Upper lobe of left lung (tissue), 6 donors: ENCODE data around the gene ZNF428. TPM values are rescaled to one million over a fixed set of nuclear protein-coding genes. Genes with fewer than 3 reads are reported as not detected.
A peak's percentile ranks its signal among the peaks of the same experiment; 100 is the strongest.

Experiments used
- ATAC-seq, 2 donors: fragments of 200-7000 bp; cut with Tn5 transposase; one replicate each; pipeline ENCODE4 v1.9.1; 2022; ENCODE audit warnings: mild to moderate bottlenecking in 2 of 2, moderate library complexity in 2 of 2; ENCODE audit not compliant: low FRiP score in 2 of 2
- DNase-seq, 2 donors: peaks; one replicate each; pipeline ENCODE4 v3.0.0-alpha.2; 2019 to 2020
- H3K27ac ChIP-seq, 4 donors: fragments of 200-600 bp; sonication (generic); one replicate each; pipeline ENCODE4 v1.5.1; 2016 to 2019
- H3K27me3 ChIP-seq, 4 donors: fragments of 200-600 bp; sonication (generic); one replicate each; pipeline ENCODE4 v1.5.1; 2017 to 2019
- H3K36me3 ChIP-seq, 4 donors: fragments of 200-600 bp; sonication (generic); one replicate each; pipeline ENCODE4 v1.5.1; 2016 to 2019
- H3K4me1 ChIP-seq, 4 donors: fragments of 200-600 bp; sonication (generic); one replicate each; pipeline ENCODE4 v1.5.1; 2018 to 2019
- H3K4me3 ChIP-seq, 4 donors: fragments of 200-600 bp; sonication (generic); one replicate each; pipeline ENCODE4 v1.5.1; 2017 to 2019; ENCODE audit warnings: mild to moderate bottlenecking in 2 of 4, moderate library complexity in 1 of 4
- H3K9me3 ChIP-seq, 4 donors: fragments of 200-600 bp; sonication (generic); one replicate each; pipeline ENCODE4 v1.5.1; 2018 to 2019
- CTCF ChIP-seq, 6 experiments: fragments of 450-650 bp in 4 of 6; fragments of 200-600 bp in 2 of 6; sonication (generic) in 2 of 6; IDR thresholded peaks; one replicate each; pipeline ENCODE4 v1.5.1; 2016 to 2019; ENCODE audit warnings: antibody characterized with exemption in 6 of 6
- EP300 ChIP-seq, 4 donors: sonication (generic); formaldehyde crosslinking; IDR thresholded peaks; one replicate each; pipeline ENCODE4 v1.5.1; 2017; ENCODE audit warnings: antibody characterized with exemption in 4 of 4, control low read depth in 2 of 4
- POLR2A ChIP-seq, 4 donors: fragments of 450-650 bp; IDR thresholded peaks; one replicate each; pipeline ENCODE4 v1.5.1; 2016 to 2017; ENCODE audit warnings: antibody characterized with exemption in 4 of 4, mild to moderate bottlenecking in 2 of 4
- POLR2AphosphoS5 ChIP-seq, 2 donors: sonication (generic); formaldehyde crosslinking; IDR thresholded peaks; one replicate each; pipeline ENCODE4 v1.5.1; 2017; ENCODE audit warnings: antibody characterized with exemption in 2 of 2
- whole genome bisulfite sequencing, 2 donors: methylation state at CpG; one replicate each; pipeline ENCODE4 v1.1.5; 2017 to 2018; 5-methylcytosine and 5-hydroxymethylcytosine counted together
- total RNA-seq, 6 donors: library from RNA; depleted of rRNA in 4 of 6; stranded (reverse); fragments of >200 nt in 4 of 6; gene quantifications; one replicate each; pipeline versions ENCODE4 v1.1.0 to v1.2.1, GENCODE V29; 2016 to 2021
- donor health status: DM: no; HTN: no; CAD: no; lungs with moderate emphysema.
- donor health status: DM: no; HTN: yes; CAD: no; lungs with severe emphysema.

ZNF428 gene
- total RNA-seq, 6 donors from 2014 or later, result 10.5 to 37.0 (median 31.4) TPM

DNA sequence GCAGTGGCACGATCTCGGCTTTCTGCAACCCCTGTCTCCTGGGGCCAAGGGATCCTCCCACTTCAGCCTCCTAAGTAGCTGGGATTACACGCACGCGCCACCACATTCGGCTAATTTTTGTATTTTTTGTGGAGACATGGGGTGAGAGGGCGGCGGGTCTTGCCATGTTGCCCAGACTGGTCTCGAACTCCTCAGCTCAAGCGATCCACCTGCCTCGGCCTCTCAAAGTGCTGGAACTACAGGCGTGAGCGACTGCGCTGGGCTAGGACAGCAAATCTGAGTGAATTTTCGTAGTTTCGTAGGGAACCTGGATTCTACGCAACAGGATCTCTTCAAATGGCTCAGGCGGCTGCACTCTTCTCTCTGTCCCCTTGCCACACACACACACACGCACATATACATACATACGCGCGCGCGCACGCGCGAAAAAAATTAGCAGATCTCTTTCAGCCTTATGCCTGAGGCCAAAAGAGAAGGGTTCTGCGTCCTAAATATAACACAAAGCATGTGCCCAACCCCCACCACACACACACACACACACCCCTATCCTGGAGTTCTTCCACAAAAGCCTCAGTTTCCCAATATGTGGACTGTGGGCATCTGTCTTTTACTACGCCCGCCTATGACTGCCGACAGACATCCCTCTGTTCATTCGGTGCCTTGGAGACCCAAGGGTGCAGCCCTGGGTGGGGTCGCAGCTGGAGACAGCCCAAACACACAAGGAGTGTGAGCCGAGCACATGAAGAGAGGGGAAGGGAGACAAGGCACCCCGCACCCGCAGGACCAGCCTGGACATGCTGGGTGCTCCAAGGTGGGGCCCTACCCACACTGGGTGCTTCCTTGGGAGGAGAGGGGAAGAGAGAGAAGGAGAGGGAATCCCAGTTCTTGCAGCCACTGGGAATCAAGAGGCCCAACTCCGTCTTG is 43.2 kb downstream of the ZNF428 start:
- WGBS, 2 donors, result 74 to 80% methylated on average over 37 of the region's 37 CpGs
- Histone ChIP-seq H3K4me1 (peaks cover 12 to 33% (median 27%) of the 10 kb centered on the region in 4 donors), H3K4me3 (peak overlapping the region in 3 of 4 donors; percentile 80 to 88 (median 84)), H3K27ac (peak overlapping the region in 3 of 4 donors; percentile 40 to 90 (median 88)), H3K27me3 (no peaks in the 10 kb centered on the region), H3K9me3 (no peaks in the 10 kb centered on the region), H3K36me3 (peaks cover 0 to 12% (median 2%) of the 10 kb centered on the region in 4 donors)
- ATAC-seq (no peak), DNase-seq (no peak)
- TF ChIP-seq POLR2AphosphoS5 (IDR thresholded peaks at IDR 0.05) (no peak), POLR2A (IDR thresholded peaks at IDR 0.05) (no peak), CTCF (IDR thresholded peaks at IDR 0.05) (no peak), EP300 (IDR thresholded peaks at IDR 0.05) (no peak)

GRCh38 chr19:43575156-43575950 is 44.1 kb downstream of the ZNF428 start, which contains the start of the genes PINLYP and XRCC1:
PINLYP (plus strand) TSS chr19:43575801; CDS start chr19:43577192, 1,391 bp downstream.
XRCC1 (minus strand) TSS chr19:43575527; CDS start chr19:43575458, 69 bp downstream.
- no peaks in the 10 kb centered on the region for H3K27me3 ChIP-seq
- H3K27ac ChIP-seq, result peak within 1 kb of the TSS; percentile 88 to 92 (median 89)
- TF ChIP-seq EP300 (IDR thresholded peaks at IDR 0.05), result peak in 1 of 4 donors; percentile 53
- peak; percentile 74 to 87 for TF ChIP-seq POLR2AphosphoS5 (IDR thresholded peaks at IDR 0.05)
- peak in 1 of 4 donors; percentile 65 for TF ChIP-seq POLR2A (IDR thresholded peaks at IDR 0.05)
- no peak for TF ChIP-seq CTCF (IDR thresholded peaks at IDR 0.05)
- H3K9me3 ChIP-seq, result no peaks in the 10 kb centered on the region
- H3K4me1 ChIP-seq, result peaks cover 12 to 29% (median 24%) of the 10 kb centered on the region in 4 donors
- peaks cover 0 to 13% (median 2%) of the 10 kb centered on the region in 4 donors for H3K36me3 ChIP-seq
- DNase-seq (peak; percentile 98 to 99), ATAC-seq (peak; percentile 98 to 99)
- 0% methylated on average over 20 to 51 of the region's 51 CpGs for WGBS, 2 donors
- H3K4me3 ChIP-seq, result peak within 1 kb of the TSS; percentile 80 to 91 (median 86)

GRCh38 chr19:43574424-43575155 is 44.8 kb downstream of the ZNF428 start:
- peak overlapping the region; percentile 80 to 91 (median 86) for H3K4me3 ChIP-seq
- ATAC-seq, result no peak

More at GRCh38 chr19:43574424-43575155, 44.8 kb downstream of the ZNF428 start:
- DNase-seq, result no peak
- Histone ChIP-seq H3K9me3 (no peaks in the 10 kb centered on the region), H3K27me3 (no peaks in the 10 kb centered on the region), H3K27ac (peak overlapping the region; percentile 88 to 92 (median 89)), H3K4me1 (peaks cover 12 to 35% (median 22%) of the 10 kb centered on the region in 4 donors), H3K36me3 (peaks cover 0 to 13% (median 2%) of the 10 kb centered on the region in 4 donors)
- 26 to 32% methylated on average over 12 of the region's 12 CpGs for WGBS, 2 donors
- no peak for TF ChIP-seq POLR2A (IDR thresholded peaks at IDR 0.05)
- TF ChIP-seq POLR2AphosphoS5 (IDR thresholded peaks at IDR 0.05), result no peak
- no peak for TF ChIP-seq CTCF (IDR thresholded peaks at IDR 0.05)
- no peak for TF ChIP-seq EP300 (IDR thresholded peaks at IDR 0.05)
